ENCODE measurements around the gene ASIP. TPM values are rescaled to one million over a fixed set of nuclear protein-coding genes. Genes with fewer than 3 reads are reported as not detected.
"Not testable (repeated sequence)": the region's sequence is repeated elsewhere in the genome, so short reads cannot be mapped to it uniquely, and the experiment has no call there.

ASIP gene
- total and polyA plus RNA-seq, 2 experiments from 2014 or later: 0.67 TPM; not detected in 1

DNA sequence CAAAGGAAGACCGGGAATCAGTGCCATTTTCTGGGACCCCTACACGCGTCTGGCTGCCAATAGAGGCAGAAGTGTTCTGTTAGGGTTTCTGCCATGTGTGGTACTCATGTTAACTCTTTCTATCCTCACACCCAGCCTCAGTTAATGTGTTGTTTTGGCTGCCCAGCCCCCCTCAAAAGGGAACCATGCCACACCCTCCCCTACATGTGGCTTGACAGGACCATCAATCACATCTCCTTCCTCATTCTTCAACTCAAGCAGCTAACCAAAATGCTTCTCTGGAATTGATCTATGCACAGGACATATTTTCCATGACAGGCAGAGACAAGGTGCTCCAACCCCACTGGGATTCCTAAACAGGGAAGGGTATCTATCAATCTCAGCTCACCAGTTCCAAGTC is 40.0 kb downstream of the ASIP start:
- Histone ChIP-seq H3K9me3 (ENCODE audit: low read depth) (no peaks in the 10 kb centered on the region), H3K4me1 (ENCODE audit: low read depth) (no peaks in the 10 kb centered on the region), H3K27me3 (no peaks in the 10 kb centered on the region), H3K27ac (no peak overlapping the region), H3K36me3 (peaks cover 64% of the 10 kb centered on the region), H3K4me3 (no peak overlapping the region)
- TF ChIP-seq, protein P1, sequence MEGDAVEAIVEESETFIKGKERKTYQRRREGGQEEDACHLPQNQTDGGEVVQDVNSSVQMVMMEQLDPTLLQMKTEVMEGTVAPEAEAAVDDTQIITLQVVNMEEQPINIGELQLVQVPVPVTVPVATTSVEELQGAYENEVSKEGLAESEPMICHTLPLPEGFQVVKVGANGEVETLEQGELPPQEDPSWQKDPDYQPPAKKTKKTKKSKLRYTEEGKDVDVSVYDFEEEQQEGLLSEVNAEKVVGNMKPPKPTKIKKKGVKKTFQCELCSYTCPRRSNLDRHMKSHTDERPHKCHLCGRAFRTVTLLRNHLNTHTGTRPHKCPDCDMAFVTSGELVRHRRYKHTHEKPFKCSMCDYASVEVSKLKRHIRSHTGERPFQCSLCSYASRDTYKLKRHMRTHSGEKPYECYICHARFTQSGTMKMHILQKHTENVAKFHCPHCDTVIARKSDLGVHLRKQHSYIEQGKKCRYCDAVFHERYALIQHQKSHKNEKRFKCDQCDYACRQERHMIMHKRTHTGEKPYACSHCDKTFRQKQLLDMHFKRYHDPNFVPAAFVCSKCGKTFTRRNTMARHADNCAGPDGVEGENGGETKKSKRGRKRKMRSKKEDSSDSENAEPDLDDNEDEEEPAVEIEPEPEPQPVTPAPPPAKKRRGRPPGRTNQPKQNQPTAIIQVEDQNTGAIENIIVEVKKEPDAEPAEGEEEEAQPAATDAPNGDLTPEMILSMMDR (IDR thresholded peaks at IDR 0.05; ENCODE audit: low read depth, low read length): no peak
- DNase-seq (ENCODE audit: low read depth in 1 of 2, low spot score in 1 of 2): no peak

DNA sequence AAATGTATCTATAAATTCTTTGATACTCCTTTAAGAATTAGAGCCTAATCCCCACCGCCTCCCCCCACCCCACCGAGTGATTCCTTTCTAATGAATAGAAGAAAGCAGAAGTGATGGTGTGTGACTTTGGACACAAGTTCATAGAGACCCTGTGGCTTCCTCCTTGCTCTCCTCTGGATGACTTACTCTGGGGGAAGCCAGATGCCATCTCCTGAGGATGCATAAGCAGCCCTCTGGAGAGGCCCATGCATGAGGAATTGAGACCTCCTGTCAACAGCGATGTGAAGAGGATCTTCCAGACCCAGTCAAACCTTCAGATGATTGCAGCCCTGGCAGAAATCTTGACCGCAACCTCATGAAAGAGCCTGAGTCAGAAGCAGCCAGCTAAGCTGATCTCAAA is 40.8 kb downstream of the ASIP start:
- Histone ChIP-seq H3K27ac (no peak overlapping the region), H3K27me3 (no peaks in the 10 kb centered on the region), H3K9me3 (ENCODE audit: low read depth) (no peaks in the 10 kb centered on the region), H3K36me3 (peaks cover 64% of the 10 kb centered on the region), H3K4me1 (ENCODE audit: low read depth) (no peaks in the 10 kb centered on the region), H3K4me3 (no peak overlapping the region)
- DNase-seq (ENCODE audit: low read depth in 1 of 2, low spot score in 1 of 2): no peak
- TF ChIP-seq, protein P1 (IDR thresholded peaks at IDR 0.05; ENCODE audit: low read depth, low read length): no peak

DNA sequence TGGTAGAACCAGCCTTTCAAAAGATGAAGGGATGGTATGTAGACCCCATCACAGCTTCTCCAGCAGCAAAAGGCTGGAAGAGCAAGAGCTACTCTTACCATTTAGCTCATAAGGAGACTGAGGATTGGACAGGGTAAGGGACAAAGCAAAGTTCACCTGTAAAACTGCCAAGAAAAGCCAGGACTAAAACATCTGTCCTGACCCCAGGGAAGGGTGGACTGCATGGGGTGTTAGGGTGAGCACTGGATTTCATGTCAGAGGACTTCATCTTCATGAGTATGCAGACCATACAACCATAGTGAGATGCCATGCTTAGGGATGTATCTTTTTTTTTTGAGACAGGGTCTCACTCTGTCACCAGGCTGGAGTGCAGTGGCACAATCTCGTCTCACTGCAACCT is 42.6 kb downstream of the ASIP start:
- no peaks in the 10 kb centered on the region for H3K27me3 ChIP-seq
- H3K4me1 ChIP-seq (ENCODE audit: low read depth): no peaks in the 10 kb centered on the region
- no peak overlapping the region for H3K4me3 ChIP-seq
- H3K36me3 ChIP-seq: peaks cover 62% of the 10 kb centered on the region
- no peak for DNase-seq (ENCODE audit: low read depth in 1 of 2, low spot score in 1 of 2)
- no peak overlapping the region for H3K27ac ChIP-seq
- H3K9me3 ChIP-seq (ENCODE audit: low read depth): no peaks in the 10 kb centered on the region
- TF ChIP-seq, protein P1 (IDR thresholded peaks at IDR 0.05; ENCODE audit: low read depth, low read length): no peak

DNA sequence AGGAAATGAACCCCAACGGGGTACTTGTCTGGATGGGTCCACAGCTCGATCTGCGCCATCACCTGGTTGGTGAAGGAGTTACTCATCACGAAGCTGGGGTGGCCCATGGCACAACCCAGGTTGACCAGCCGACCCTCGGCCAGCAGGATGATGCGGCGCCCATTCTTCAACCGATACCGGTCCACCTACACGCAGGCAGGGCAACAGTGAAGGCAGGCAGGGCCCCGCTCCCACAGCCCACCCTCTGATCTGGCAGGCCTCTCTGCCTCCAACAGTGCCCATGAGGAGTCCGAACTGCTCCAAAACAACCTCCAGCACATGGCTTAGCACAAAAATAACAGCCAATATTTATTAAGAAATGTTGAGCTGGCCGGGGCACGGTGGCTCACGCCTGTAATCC is 44.2 kb downstream of the ASIP start:
- H3K4me1 ChIP-seq (ENCODE audit: low read depth): no peaks in the 10 kb centered on the region
- peaks cover 66% of the 10 kb centered on the region for H3K36me3 ChIP-seq
- no peak overlapping the region for H3K4me3 ChIP-seq
- H3K27ac ChIP-seq: no peak overlapping the region
- DNase-seq (ENCODE audit: low read depth in 1 of 2, low spot score in 1 of 2): no peak
- H3K27me3 ChIP-seq: no peaks in the 10 kb centered on the region
- TF ChIP-seq, protein P1 (IDR thresholded peaks at IDR 0.05; ENCODE audit: low read depth, low read length): no peak
- H3K9me3 ChIP-seq (ENCODE audit: low read depth): no peaks in the 10 kb centered on the region

DNA sequence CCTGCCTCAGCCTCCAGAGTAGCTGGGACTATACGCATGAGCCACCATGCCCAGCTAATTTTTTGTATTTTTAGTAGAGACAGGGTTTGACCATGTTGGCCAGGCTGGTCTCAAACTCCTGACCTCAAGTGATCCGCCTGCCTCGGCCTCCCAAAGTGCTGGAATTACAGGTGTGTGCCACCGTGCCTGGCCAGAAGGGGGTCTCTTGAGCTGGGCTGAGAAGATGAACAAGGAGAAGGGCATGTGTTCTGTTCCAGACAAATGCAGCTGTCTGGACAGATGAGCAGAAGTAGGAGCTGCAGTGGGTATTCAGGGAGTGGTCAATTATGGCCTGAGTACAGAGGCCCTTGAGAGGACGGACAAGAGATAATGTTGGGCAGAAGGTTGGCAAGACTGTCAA is 46.3 kb downstream of the ASIP start:
- H3K9me3 ChIP-seq (ENCODE audit: low read depth); H3K4me3 ChIP-seq; H3K4me1 ChIP-seq (ENCODE audit: low read depth); H3K27ac ChIP-seq; H3K27me3 ChIP-seq; DNase-seq (ENCODE audit: low read depth in 1 of 2, low spot score in 1 of 2): not testable (repeated sequence)
- H3K36me3 ChIP-seq: peaks cover 65% of the 10 kb centered on the region

DNA sequence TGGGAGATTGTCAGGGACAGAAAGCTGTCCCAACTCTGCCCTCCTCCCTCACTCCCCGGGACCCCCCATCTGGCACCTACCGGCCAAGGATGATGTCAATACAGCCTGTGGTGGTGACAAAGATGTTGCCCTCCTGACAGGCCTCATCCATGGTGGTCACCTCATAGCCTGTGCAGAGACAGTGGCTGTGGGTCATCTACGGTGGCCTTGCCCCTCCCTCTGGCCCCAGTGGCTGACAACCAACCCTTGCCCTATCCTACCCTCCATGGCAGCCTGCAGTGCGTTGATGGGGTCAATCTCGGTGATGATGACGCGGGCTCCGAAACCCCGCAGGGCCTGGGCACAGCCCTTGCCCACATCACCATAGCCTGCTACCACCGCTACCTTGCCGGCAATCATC is 49.2 kb downstream of the ASIP start:
- H3K36me3 ChIP-seq: peaks cover 51% of the 10 kb centered on the region
- DNase-seq (ENCODE audit: low read depth in 1 of 2, low spot score in 1 of 2): no peak
- TF ChIP-seq, protein P1 (IDR thresholded peaks at IDR 0.05; ENCODE audit: low read depth, low read length): no peak
- H3K4me1 ChIP-seq (ENCODE audit: low read depth): no peaks in the 10 kb centered on the region
- no peak overlapping the region for H3K4me3 ChIP-seq
- no peaks in the 10 kb centered on the region for H3K9me3 ChIP-seq (ENCODE audit: low read depth)
- H3K27me3 ChIP-seq: no peaks in the 10 kb centered on the region
- no peak overlapping the region for H3K27ac ChIP-seq

Measured in cardiac muscle cell (in vitro differentiated cells and primary cell).